IgD-negative memory B cell (primary cell): ENCODE results near the gene COQ4. TPM values are rescaled to one million over a fixed set of nuclear protein-coding genes. Genes with fewer than 3 reads are reported as not detected.
A peak's percentile ranks its signal among the peaks of the same experiment; 100 is the strongest.

Experiments
- H3K27ac Mint-ChIP-seq, 3 donors: one replicate each; pipeline ENCODE4 v1.8.0; 2020 to 2022; ENCODE audit warnings: mild to moderate bottlenecking in 3 of 3, mixed read lengths in 3 of 3, moderate library complexity in 1 of 3
- H3K27me3 Mint-ChIP-seq: one replicate; pipeline ENCODE4 v1.8.0; 2021; ENCODE audit warnings: mixed read lengths
- H3K36me3 Mint-ChIP-seq: one replicate; pipeline ENCODE4 v1.8.0; 2020; ENCODE audit warnings: mild to moderate bottlenecking, mixed read lengths
- H3K4me1 Mint-ChIP-seq, 3 donors: one replicate each; pipeline ENCODE4 v1.8.0; 2020 to 2022; ENCODE audit warnings: mixed read lengths in 3 of 3, mild to moderate bottlenecking in 1 of 3
- H3K4me3 Mint-ChIP-seq, 4 donors: one replicate each; pipeline ENCODE4 v1.8.0; 2020 to 2022; ENCODE audit warnings: mild to moderate bottlenecking in 4 of 4, mixed read lengths in 4 of 4, moderate library complexity in 3 of 4
- H3K9me3 Mint-ChIP-seq, 3 donors: one replicate each; pipeline ENCODE4 v1.8.0; 2020 to 2021; ENCODE audit warnings: mixed read lengths in 3 of 3, mild to moderate bottlenecking in 1 of 3
- polyA plus RNA-seq: library from polyadenylated mRNA; unstranded; fragments of 300-500 nt; fragmentation: Illumina TruSeq; gene quantifications from one replicate; pipeline ENCODE4 v1.2.3, GENCODE V29; 2021

COQ4 gene
- polyA plus RNA-seq, 1 donor from 2014 or later: 36.4 TPM

- no peak overlapping the region for H3K27ac Mint-ChIP-seq
- no peak overlapping the region for H3K4me3 Mint-ChIP-seq
- H3K36me3 Mint-ChIP-seq: no peaks in the 10 kb centered on the region
- H3K9me3 Mint-ChIP-seq: no peaks in the 10 kb centered on the region
- peaks cover 0 to 1% (median 0%) of the 10 kb centered on the region in 3 donors for H3K4me1 Mint-ChIP-seq
- H3K27me3 Mint-ChIP-seq: no peaks in the 10 kb centered on the region
These were observed 29.5 kb upstream of the COQ4 start for GRCh38 chr9:128293091-128293490.

DNA sequence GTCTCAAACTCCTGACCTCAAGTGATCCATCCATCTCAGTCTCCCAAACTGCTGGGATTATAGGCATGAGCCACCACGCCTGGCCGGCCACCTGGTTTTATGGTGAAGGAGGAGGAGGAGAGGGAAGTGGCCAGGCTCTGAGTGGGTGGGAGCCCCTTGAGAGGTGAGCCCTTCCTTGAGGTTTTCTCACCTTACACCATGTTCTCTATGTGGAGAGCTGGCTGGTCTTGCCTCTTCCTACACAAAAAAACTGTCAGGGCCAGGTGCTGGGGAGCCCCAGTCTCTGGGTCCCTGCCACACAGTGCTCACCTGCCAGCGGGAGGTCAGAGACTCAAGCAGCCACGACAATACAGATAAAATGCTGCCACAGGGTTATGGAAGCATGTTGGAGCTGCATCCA lies 28.5 kb upstream of the COQ4 start:
- H3K9me3 Mint-ChIP-seq: no peaks in the 10 kb centered on the region
- peaks cover 0 to 1% (median 0%) of the 10 kb centered on the region in 3 donors for H3K4me1 Mint-ChIP-seq
- no peak overlapping the region for H3K4me3 Mint-ChIP-seq
- no peaks in the 10 kb centered on the region for H3K27me3 Mint-ChIP-seq
- H3K36me3 Mint-ChIP-seq: no peaks in the 10 kb centered on the region
- no peak overlapping the region for H3K27ac Mint-ChIP-seq

DNA sequence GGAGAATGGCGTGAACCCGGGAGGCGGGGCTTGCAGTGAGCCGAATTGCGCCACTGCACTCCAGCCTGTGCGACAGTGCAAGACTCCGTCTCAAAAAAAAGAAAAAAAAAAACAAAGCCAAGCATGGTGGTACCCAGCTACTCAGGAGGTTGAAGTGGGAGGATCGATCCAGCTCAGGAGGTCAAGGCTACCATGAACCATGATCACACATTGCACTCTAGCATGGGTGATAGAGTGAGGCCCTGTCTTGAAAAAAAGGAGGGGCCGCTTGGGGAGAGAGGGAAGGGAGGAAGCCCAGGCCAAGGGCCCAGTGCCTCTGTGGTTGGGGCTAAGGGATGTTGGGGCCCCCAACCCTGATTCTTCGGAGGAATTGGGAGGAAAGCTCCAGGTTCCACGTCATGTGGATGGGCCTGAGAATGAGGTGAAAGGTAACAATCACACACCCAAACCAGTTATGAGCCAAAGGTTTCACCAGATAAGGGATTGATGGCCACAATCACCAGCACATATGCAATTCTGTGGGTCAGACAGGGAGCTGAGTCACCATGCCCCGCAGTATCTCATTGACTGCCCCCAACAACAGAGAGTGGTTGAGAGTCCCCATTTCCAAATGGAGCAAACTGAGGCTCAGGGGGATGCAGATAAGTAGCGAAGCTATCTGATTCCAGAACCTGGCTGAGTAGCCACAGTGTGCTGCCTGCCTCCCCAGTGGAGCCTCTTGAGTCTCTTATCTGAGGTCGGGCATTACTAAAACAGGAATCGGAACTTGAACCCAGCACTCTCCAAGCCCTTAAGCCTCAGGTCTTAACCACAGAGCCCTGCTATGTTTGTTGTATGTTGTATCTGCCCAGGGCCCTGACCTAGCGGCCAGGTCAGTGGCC lies 26.1 kb upstream of the COQ4 start:
- peaks cover 0 to 1% (median 0%) of the 10 kb centered on the region in 3 donors for H3K4me1 Mint-ChIP-seq
- H3K27me3 Mint-ChIP-seq: no peaks in the 10 kb centered on the region
- H3K9me3 Mint-ChIP-seq: no peaks in the 10 kb centered on the region
- no peak overlapping the region for H3K27ac Mint-ChIP-seq
- no peak overlapping the region for H3K4me3 Mint-ChIP-seq
- H3K36me3 Mint-ChIP-seq: no peaks in the 10 kb centered on the region

- Mint-ChIP-seq H3K9me3 (no peaks in the 10 kb centered on the region), H3K27me3 (no peaks in the 10 kb centered on the region), H3K4me3 (no peak overlapping the region), H3K27ac (no peak overlapping the region), H3K36me3 (no peaks in the 10 kb centered on the region), H3K4me1 (peaks cover 0 to 1% (median 0%) of the 10 kb centered on the region in 3 donors)
These were observed 25.3 kb upstream of the COQ4 start for GRCh38 chr9:128297221-128297773.

GRCh38 chr9:128298535-128299482 lies 23.8 kb upstream of the COQ4 start:
- Mint-ChIP-seq H3K27me3 (no peaks in the 10 kb centered on the region), H3K9me3 (no peaks in the 10 kb centered on the region), H3K4me3 (no peak overlapping the region), H3K36me3 (no peaks in the 10 kb centered on the region), H3K4me1 (peaks cover 0 to 1% (median 0%) of the 10 kb centered on the region in 3 donors), H3K27ac (no peak overlapping the region)

GRCh38 chr9:128304136-128304970 lies 18.3 kb upstream of the COQ4 start:
- Mint-ChIP-seq H3K4me1 (peaks cover 0 to 2% (median 0%) of the 10 kb centered on the region in 3 donors), H3K9me3 (no peaks in the 10 kb centered on the region), H3K27me3 (no peaks in the 10 kb centered on the region), H3K4me3 (peak overlapping the region in 1 of 4 donors; percentile 70), H3K27ac (peak overlapping the region in 2 of 3 donors; percentile 55 to 76), H3K36me3 (no peaks in the 10 kb centered on the region)

GRCh38 chr9:128304971-128305288 lies 17.7 kb upstream of the COQ4 start:
- H3K27me3 Mint-ChIP-seq: no peaks in the 10 kb centered on the region
- no peaks in the 10 kb centered on the region for H3K9me3 Mint-ChIP-seq
- peak overlapping the region in 1 of 3 donors; percentile 55 for H3K27ac Mint-ChIP-seq
- H3K36me3 Mint-ChIP-seq: no peaks in the 10 kb centered on the region
- no peak overlapping the region for H3K4me3 Mint-ChIP-seq
- peaks cover 0 to 2% (median 0%) of the 10 kb centered on the region in 3 donors for H3K4me1 Mint-ChIP-seq

DNA sequence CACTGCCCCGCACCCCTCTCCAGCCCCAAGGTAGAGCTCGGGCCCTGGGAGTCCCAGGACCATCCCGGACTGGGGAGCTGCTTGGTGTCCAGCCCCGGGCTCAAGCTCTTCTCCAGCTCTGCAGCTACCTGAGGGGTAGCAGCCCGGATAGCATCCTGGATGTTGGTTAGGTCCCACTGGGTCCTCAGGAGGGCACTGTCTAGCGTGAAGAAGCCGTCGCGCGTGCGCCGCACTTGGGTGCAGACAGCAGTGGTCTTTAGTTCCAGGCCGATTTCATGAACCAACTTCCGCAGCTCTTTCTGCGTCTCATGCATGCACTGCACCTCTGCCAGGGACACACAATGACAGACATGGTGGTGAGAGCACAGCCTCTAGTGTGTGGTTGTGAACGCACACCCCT lies 13.1 kb upstream of the COQ4 start:
- H3K4me3 Mint-ChIP-seq: no peak overlapping the region
- H3K36me3 Mint-ChIP-seq: no peaks in the 10 kb centered on the region
- peaks cover 0 to 2% (median 0%) of the 10 kb centered on the region in 3 donors for H3K4me1 Mint-ChIP-seq
- H3K27me3 Mint-ChIP-seq: no peaks in the 10 kb centered on the region
- no peak overlapping the region for H3K27ac Mint-ChIP-seq
- H3K9me3 Mint-ChIP-seq: no peaks in the 10 kb centered on the region

DNA sequence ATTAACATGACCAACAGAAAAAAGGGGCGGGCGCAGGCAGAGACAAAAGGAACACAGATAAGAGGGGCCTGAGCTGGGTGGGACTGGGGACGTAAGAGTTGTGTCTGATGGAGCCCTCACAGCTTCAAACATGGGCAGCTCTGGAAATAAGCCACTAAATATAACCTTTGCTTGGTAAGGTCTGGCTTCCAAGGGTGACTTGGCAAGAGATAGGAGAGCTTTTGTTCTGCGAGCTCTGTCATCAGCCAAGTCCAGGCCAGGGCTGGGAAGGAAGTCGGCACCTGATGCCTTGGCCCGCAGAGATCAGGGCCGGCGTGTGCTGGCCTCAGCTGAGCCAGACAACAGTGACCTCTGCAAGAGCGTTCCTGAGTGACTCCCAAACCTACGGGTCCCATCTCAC lies 12.2 kb upstream of the COQ4 start:
- Mint-ChIP-seq H3K4me1 (peaks cover 0 to 1% (median 0%) of the 10 kb centered on the region in 3 donors), H3K27ac (no peak overlapping the region), H3K4me3 (no peak overlapping the region), H3K27me3 (no peaks in the 10 kb centered on the region), H3K36me3 (no peaks in the 10 kb centered on the region), H3K9me3 (no peaks in the 10 kb centered on the region)

GRCh38 chr9:128314697-128315096 lies 7.9 kb upstream of the COQ4 start:
- peaks cover 5% of the 10 kb centered on the region for H3K36me3 Mint-ChIP-seq
- H3K27me3 Mint-ChIP-seq: no peaks in the 10 kb centered on the region
- H3K27ac Mint-ChIP-seq: no peak overlapping the region
- H3K4me3 Mint-ChIP-seq: no peak overlapping the region
- no peaks in the 10 kb centered on the region for H3K4me1 Mint-ChIP-seq
- H3K9me3 Mint-ChIP-seq: no peaks in the 10 kb centered on the region

GRCh38 chr9:128316421-128316820 lies 6.2 kb upstream of the COQ4 start:
- H3K36me3 Mint-ChIP-seq: peaks cover 5% of the 10 kb centered on the region
- no peak overlapping the region for H3K4me3 Mint-ChIP-seq
- no peaks in the 10 kb centered on the region for H3K4me1 Mint-ChIP-seq
- H3K9me3 Mint-ChIP-seq: no peaks in the 10 kb centered on the region
- H3K27me3 Mint-ChIP-seq: no peaks in the 10 kb centered on the region
- no peak overlapping the region for H3K27ac Mint-ChIP-seq

- H3K27me3 Mint-ChIP-seq: no peaks in the 10 kb centered on the region
- peaks cover 2 to 7% (median 7%) of the 10 kb centered on the region in 3 donors for H3K4me1 Mint-ChIP-seq
- no peaks in the 10 kb centered on the region for H3K9me3 Mint-ChIP-seq
- H3K27ac Mint-ChIP-seq: no peak overlapping the region
- peaks cover 5% of the 10 kb centered on the region for H3K36me3 Mint-ChIP-seq
- H3K4me3 Mint-ChIP-seq: peak overlapping the region in 1 of 4 donors; percentile 43
These were observed 5.0 kb upstream of the COQ4 start for GRCh38 chr9:128317629-128318028.

- Mint-ChIP-seq H3K27me3 (no peaks in the 10 kb centered on the region), H3K36me3 (peaks cover 10% of the 10 kb centered on the region), H3K4me3 (peak overlapping the region in 2 of 4 donors; percentile 95 to 99), H3K4me1 (peaks cover 7 to 20% (median 7%) of the 10 kb centered on the region in 3 donors), H3K27ac (peak overlapping the region in 2 of 3 donors; percentile 82 to 95), H3K9me3 (no peaks in the 10 kb centered on the region)
These were observed 1.3 kb upstream of the COQ4 start for GRCh38 chr9:128321343-128321742.

DNA sequence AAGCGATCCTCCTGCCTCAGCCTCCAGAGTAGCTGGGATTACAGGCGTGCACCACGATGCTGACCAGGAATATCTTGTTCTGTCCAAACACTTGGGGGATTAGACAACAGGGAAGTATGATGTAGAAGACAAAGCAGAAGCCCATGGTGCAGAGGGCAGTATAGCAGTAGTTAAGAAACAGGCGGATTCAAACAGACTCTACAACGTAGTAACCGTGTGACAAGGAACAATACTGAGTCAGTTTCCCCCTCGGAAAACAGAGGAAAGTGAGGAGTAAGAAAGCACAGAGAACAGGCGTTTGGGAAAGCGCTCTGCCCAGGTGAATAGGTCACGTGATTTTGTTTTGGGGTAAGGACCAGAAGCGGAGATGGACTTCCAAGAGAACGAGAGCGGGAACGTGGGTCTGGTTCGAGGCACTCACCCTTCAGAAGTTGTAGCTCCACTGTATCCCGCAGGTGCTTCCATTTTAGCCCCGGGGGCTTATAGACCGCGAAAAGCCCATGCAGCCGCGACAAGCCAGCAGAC lies 698 bp upstream of the COQ4 start:
- Mint-ChIP-seq H3K27ac (peak overlapping the region; percentile 94 to 100 (median 95)), H3K27me3 (no peaks in the 10 kb centered on the region), H3K4me3 (peak overlapping the region; percentile 95 to 99 (median 98)), H3K4me1 (peaks cover 7 to 20% (median 7%) of the 10 kb centered on the region in 3 donors), H3K9me3 (no peaks in the 10 kb centered on the region), H3K36me3 (peaks cover 8% of the 10 kb centered on the region)
